IMR-90 (cell line): Measurements from ENCODE around the gene PRKG2. TPM values are rescaled to one million over a fixed set of nuclear protein-coding genes. Genes with fewer than 3 reads are reported as not detected.

Experiments used
- ATAC-seq: fragments of 200-7000 bp; cut with Tn5 transposase; 2 replicates; pipeline ENCODE4 v1.9.1; 2020; ENCODE audit warnings: low read depth, mild to moderate bottlenecking, moderate library complexity
- BruUV-seq: library from RNA; stranded (reverse); fragments of 400-500 nt; replicated peaks from 2 replicates; lab custom pipeline; 2021; lab: Mats Ljungman, UMichigan
- CTCF ChIA-PET: fragments of 300-600 bp; formaldehyde crosslinking; extraction: SDS; loops from one replicate; lab custom pipeline; 2021; ENCODE audit warnings: antibody characterized with exemption; lab: Yijun Ruan, JAX
- POLR2A ChIA-PET: fragments of 300-600 bp; sonication (Branson Sonifier 250); formaldehyde crosslinking; loops from one replicate; lab custom pipeline; 2022; ENCODE audit warnings: antibody characterized with exemption; ENCODE audit not compliant: unreplicated experiment; lab: Charles Lee
- DNase-seq: peaks from one replicate; pipeline ENCODE4 v3.0.0; 2013
- H2AFZ ChIP-seq: replicated peaks from 2 replicates; pipeline ENCODE3; 2013; ENCODE audit warnings: low read length, mild to moderate bottlenecking; ENCODE audit not compliant: poor library complexity
- H2AK5ac ChIP-seq: 2 replicates; pipeline ENCODE4 v1.6.1; 2013; ENCODE audit warnings: low read depth, low read length, inconsistent platforms
- H2AK9ac ChIP-seq: replicated peaks from 2 replicates; pipeline ENCODE3; 2013; ENCODE audit warnings: mild to moderate bottlenecking, low read depth, low read length, moderate library complexity; ENCODE audit not compliant: poor library complexity
- H2BK120ac ChIP-seq: 2 replicates; pipeline ENCODE4 v1.6.1; 2013; ENCODE audit warnings: low read depth, low read length, inconsistent platforms
- H2BK15ac ChIP-seq: 3 replicates; pipeline ENCODE4 v1.6.1; 2013; ENCODE audit warnings: low read depth, low read length, inconsistent platforms
- H2BK20ac ChIP-seq: 2 replicates; pipeline ENCODE4 v1.6.1; 2013; ENCODE audit warnings: low read depth, mild to moderate bottlenecking, inconsistent platforms, low read length, moderate library complexity
- H2BK5ac ChIP-seq: 2 replicates; pipeline ENCODE4 v1.6.1; 2013; ENCODE audit warnings: mild to moderate bottlenecking, low read depth, low read length, inconsistent platforms; ENCODE audit not compliant: poor library complexity, severe bottlenecking
- H3K14ac ChIP-seq: replicated peaks from 2 replicates; pipeline ENCODE4 v1.6.1; 2013; ENCODE audit warnings: low read depth, low read length, inconsistent platforms
- H3K18ac ChIP-seq: 2 replicates; pipeline ENCODE4 v1.6.1; 2013; ENCODE audit warnings: low read depth, low read length, control low read depth
- H3K23ac ChIP-seq: 2 replicates; pipeline ENCODE4 v1.6.1; 2013; ENCODE audit warnings: low read depth, low read length, inconsistent platforms
- H3K27ac ChIP-seq: 2 replicates; pipeline ENCODE4 v1.5.1; 2013; ENCODE audit warnings: mild to moderate bottlenecking, control low read depth, low read length; ENCODE audit not compliant: insufficient read depth
- H3K27me3 ChIP-seq: 2 replicates; pipeline ENCODE4 v1.6.1; 2013; ENCODE audit warnings: low read length; ENCODE audit not compliant: control insufficient read depth, insufficient read depth
- H3K36me3 ChIP-seq: 2 replicates; pipeline ENCODE4 v1.6.1; 2013; ENCODE audit warnings: low read length, mixed read lengths; ENCODE audit not compliant: control insufficient read depth, insufficient read depth
- H3K4ac ChIP-seq: 2 replicates; pipeline ENCODE4 v1.6.1; 2013; ENCODE audit warnings: low read depth, low read length, inconsistent platforms
- H3K4me1 ChIP-seq: 2 replicates; pipeline ENCODE4 v1.6.1; 2013; ENCODE audit warnings: low read length, mixed read lengths; ENCODE audit not compliant: control insufficient read depth, insufficient read depth
- H3K4me2 ChIP-seq: 2 replicates; pipeline ENCODE4 v1.6.1; 2013; ENCODE audit warnings: low read depth, mild to moderate bottlenecking, control low read depth, low read length, moderate library complexity
- H3K4me3 ChIP-seq: 2 replicates; pipeline ENCODE4 v1.5.1; 2013; ENCODE audit warnings: low read depth, mild to moderate bottlenecking, control low read depth, low read length, moderate library complexity; ENCODE audit not compliant: insufficient read depth
- H3K56ac ChIP-seq: 2 replicates; pipeline ENCODE4 v1.6.1; 2013; ENCODE audit warnings: low read length, inconsistent platforms; ENCODE audit not compliant: insufficient read depth; ENCODE audit errors: extremely low read depth
- H3K79me1 ChIP-seq, 2 experiments: 2 replicates each; pipeline ENCODE4 v1.6.1; 2013; ENCODE audit warnings: low read length in 2 of 2, inconsistent platforms in 1 of 2, low read depth in 1 of 2
- H3K9ac ChIP-seq: 2 replicates; pipeline ENCODE4 v1.6.1; 2013; ENCODE audit warnings: low read depth, low read length, control low read depth
- H3K9me1 ChIP-seq: 2 replicates; pipeline ENCODE4 v1.6.1; 2013; ENCODE audit warnings: low read length, inconsistent platforms; ENCODE audit not compliant: insufficient read depth
- H3K9me3 ChIP-seq: 2 replicates; pipeline ENCODE4 v1.6.1; 2013; ENCODE audit warnings: low read length; ENCODE audit not compliant: control insufficient read depth, insufficient read depth
- H4K20me1 ChIP-seq: 2 replicates; pipeline ENCODE4 v1.6.1; 2013; ENCODE audit warnings: low read length, inconsistent platforms; ENCODE audit not compliant: insufficient read depth
- H4K5ac ChIP-seq: 2 replicates; pipeline ENCODE4 v1.6.1; 2013; ENCODE audit warnings: mild to moderate bottlenecking, low read depth, low read length, control low read depth
- H4K8ac ChIP-seq, 2 experiments: 2 replicates each; pipeline ENCODE4 v1.6.1; 2013; ENCODE audit warnings: low read depth in 2 of 2, low read length in 2 of 2, control low read depth in 1 of 2, inconsistent platforms in 1 of 2
- H4K91ac ChIP-seq: 2 replicates; pipeline ENCODE4 v1.6.1; 2013; ENCODE audit warnings: low read depth, low read length, inconsistent platforms; ENCODE audit not compliant: insufficient read depth
- BHLHE40 ChIP-seq: fragments of 150-350 bp; IDR thresholded peaks from 2 replicates; pipeline ENCODE4 v1.6.1; 2016; ENCODE audit warnings: mild to moderate bottlenecking, low read depth, low read length
- CEBPB ChIP-seq: IDR thresholded peaks from 2 replicates; pipeline ENCODE4 v1.6.1; 2012; ENCODE audit warnings: low read depth, low read length, improper control_type of control experiment
- CHD1 ChIP-seq: IDR thresholded peaks from 2 replicates; pipeline ENCODE4 v1.6.1; 2012; ENCODE audit warnings: low read depth, low read length, improper control_type of control experiment
- FOS ChIP-seq: fragments of 150-350 bp; IDR thresholded peaks from 2 replicates; pipeline ENCODE4 v1.6.1; 2016; ENCODE audit warnings: low read depth, low read length
- MAFK ChIP-seq: IDR thresholded peaks from 2 replicates; pipeline ENCODE4 v1.6.1; 2012; ENCODE audit warnings: low read depth, low read length, improper control_type of control experiment
- MXI1 ChIP-seq: IDR thresholded peaks from 2 replicates; pipeline ENCODE4 v1.6.1; 2012; ENCODE audit warnings: low read depth, mild to moderate bottlenecking, low read length, moderate library complexity, borderline replicate concordance
- NFE2L2 ChIP-seq: fragments of 150-350 bp; IDR thresholded peaks from 2 replicates; pipeline ENCODE4 v1.6.1; 2016; ENCODE audit warnings: low read depth, mild to moderate bottlenecking, low read length
- POLR2A ChIP-seq: IDR thresholded peaks from 2 replicates; pipeline ENCODE4 v1.6.1; 2012; ENCODE audit warnings: mild to moderate bottlenecking, low read depth, low read length
- RAD21 ChIP-seq: IDR thresholded peaks from 2 replicates; pipeline ENCODE4 v1.6.1; 2012; ENCODE audit warnings: low read length, improper control_type of control experiment
- RCOR1 ChIP-seq: IDR thresholded peaks from 2 replicates; pipeline ENCODE4 v1.6.1; 2012; ENCODE audit warnings: mild to moderate bottlenecking, low read length, improper control_type of control experiment; ENCODE audit not compliant: insufficient replicate concordance
- RFX5 ChIP-seq: IDR thresholded peaks from 2 replicates; pipeline ENCODE4 v1.8.0; 2012; ENCODE audit warnings: low read depth, mild to moderate bottlenecking, low read length, moderate library complexity
- SMC3 ChIP-seq: fragments of 150-350 bp; IDR thresholded peaks from 2 replicates; pipeline ENCODE4 v1.6.1; 2016; ENCODE audit warnings: low read depth, mild to moderate bottlenecking, antibody characterized with exemption, low read length, moderate library complexity
- dilution Hi-C: fragments of 300-500 bp; cut with HindIII; formaldehyde crosslinking; loops from one replicate; pipeline ENCODE4 v1.14.3; 2018; ENCODE audit warnings: low sequenced_read_pairs; ENCODE audit not compliant: unreplicated experiment
- in situ Hi-C: fragments of 300-500 bp; cut with MboI; formaldehyde crosslinking; loops from 3 replicates; pipeline ENCODE4 v1.14.3; 2019; ENCODE audit warnings: low sequenced_read_pairs, inconsistent platforms, mixed read lengths
- intact Hi-C: fragments of 100-400 bp; cut with micrococcal nuclease; formaldehyde crosslinking; loops from 2 replicates; pipeline ENCODE4 v1.10.0; 2022
- polyA plus RNA-seq, 3 experiments: library from polyadenylated mRNA; depleted of rRNA; stranded (reverse); fragments of >200 nt; gene quantifications; 2 replicates each; pipeline ENCODE4 v1.2.3, GENCODE V29; 2012; ENCODE audit warnings: low replicate concordance in 1 of 3
- total RNA-seq: library from RNA; depleted of rRNA; stranded (reverse); fragments of >200 nt; gene quantifications from 2 replicates; pipeline ENCODE4 v1.2.3, GENCODE V29; 2012
- TF ChIP-seq, protein P1 (sequence below): fragments of 150-350 bp; IDR thresholded peaks from 2 replicates; pipeline ENCODE4 v1.6.1; 2017; ENCODE audit warnings: mild to moderate bottlenecking, antibody characterized with exemption, low read length, low read depth
- TF ChIP-seq, protein P2 (sequence below): fragments of 150-350 bp; IDR thresholded peaks from 2 replicates; pipeline ENCODE4 v1.6.1; 2016; ENCODE audit warnings: low read depth, mild to moderate bottlenecking, low read length, moderate library complexity, borderline replicate concordance

Gene PRKG2
- total and polyA plus RNA-seq, 2 of the 4 experiments (the other 2 are of a cell fraction): 0.44 to 2.0 TPM

DNA sequence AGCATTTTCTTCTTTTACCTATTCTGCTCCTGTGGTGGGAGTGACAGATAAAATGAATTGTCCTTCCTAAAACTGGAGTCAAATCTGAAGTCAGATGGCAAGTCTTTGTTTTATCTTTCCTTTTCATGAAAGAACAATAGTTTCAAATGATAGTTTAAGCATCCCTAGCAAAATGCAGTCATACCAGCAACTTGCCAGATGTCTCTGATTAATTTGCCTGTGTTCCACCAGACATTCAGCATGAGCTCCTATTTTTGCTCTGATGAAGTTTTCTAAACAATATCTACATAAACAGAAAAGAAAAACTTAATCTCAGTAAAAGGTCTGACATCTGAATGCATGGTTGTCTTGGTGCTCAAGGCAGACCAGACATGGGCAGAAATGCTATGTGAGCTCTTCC is 15.2 kb downstream of the PRKG2 start:
- intact Hi-C loops: no loop called here
- Histone ChIP-seq H3K9me3 (no peaks in the 10 kb centered on the region), H2AK5ac (no peak overlapping the region), H3K27ac (no peak overlapping the region), H3K27me3 (no peaks in the 10 kb centered on the region), H3K18ac (no peak overlapping the region), H4K5ac (no peak overlapping the region), H3K14ac (no peak overlapping the region), H3K4me3 (no peak overlapping the region), H3K56ac (no peak overlapping the region), H2BK20ac (no peak overlapping the region), H4K91ac (0 out of 2 replicates have a peak overlapping the region, but pooled peaks have one; percentile 24), H3K4me1 (peaks cover 6% of the 10 kb centered on the region; the same call in 1 of the 2 replicates), H3K36me3 (no peaks in the 10 kb centered on the region; the same call in 1 of the 2 replicates), H2BK5ac (no peak overlapping the region), H3K4ac (peak overlapping the region; percentile 35; the same call in 1 of the 2 replicates), H4K8ac (no peak overlapping the region), H3K9ac (no peak overlapping the region), H2BK15ac (peak overlapping the region; percentile 59; the same call in 2 of the 3 replicates), H2AK9ac (no peak overlapping the region), H3K23ac (no peak overlapping the region), H2BK120ac (0 out of 2 replicates have a peak overlapping the region, but pooled peaks have one; percentile 37), H2AFZ (no peak overlapping the region), H3K4me2 (no peak overlapping the region), H3K79me1 (peaks cover 0 to 7% of the 10 kb centered on the region in 2 experiments; a peak in 2 of 4 replicates), H4K20me1 (no peaks in the 10 kb centered on the region), H3K9me1 (peaks cover 7% of the 10 kb centered on the region)
- DNase-seq (no peak), ATAC-seq (peak; percentile 28)
- no TSS peak for BruUV-seq
- dilution Hi-C loops: no loop called here
- ChIA-PET CTCF (interaction anchor here (0.6 kb wide), 1 partner anchor 10 kb away, joined by 3 read pairs; no protein-coding TSS in a partner anchor), POLR2A (no interaction called here)
- in situ Hi-C loops: no loop called here
- no peak for TF ChIP-seq BHLHE40
- no peak for TF ChIP-seq MAFK
- TF ChIP-seq, protein P1, sequence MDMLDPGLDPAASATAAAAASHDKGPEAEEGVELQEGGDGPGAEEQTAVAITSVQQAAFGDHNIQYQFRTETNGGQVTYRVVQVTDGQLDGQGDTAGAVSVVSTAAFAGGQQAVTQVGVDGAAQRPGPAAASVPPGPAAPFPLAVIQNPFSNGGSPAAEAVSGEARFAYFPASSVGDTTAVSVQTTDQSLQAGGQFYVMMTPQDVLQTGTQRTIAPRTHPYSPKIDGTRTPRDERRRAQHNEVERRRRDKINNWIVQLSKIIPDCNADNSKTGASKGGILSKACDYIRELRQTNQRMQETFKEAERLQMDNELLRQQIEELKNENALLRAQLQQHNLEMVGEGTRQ: no peak
- TF ChIP-seq CHD1: no peak
- no peak for TF ChIP-seq MXI1
- no peak for TF ChIP-seq FOS
- TF ChIP-seq CEBPB: no peak
- no peak for TF ChIP-seq RFX5
- no peak for TF ChIP-seq POLR2A
- no peak for TF ChIP-seq RCOR1
- TF ChIP-seq SMC3: no peak
- TF ChIP-seq NFE2L2: no peak
- TF ChIP-seq, protein P2, sequence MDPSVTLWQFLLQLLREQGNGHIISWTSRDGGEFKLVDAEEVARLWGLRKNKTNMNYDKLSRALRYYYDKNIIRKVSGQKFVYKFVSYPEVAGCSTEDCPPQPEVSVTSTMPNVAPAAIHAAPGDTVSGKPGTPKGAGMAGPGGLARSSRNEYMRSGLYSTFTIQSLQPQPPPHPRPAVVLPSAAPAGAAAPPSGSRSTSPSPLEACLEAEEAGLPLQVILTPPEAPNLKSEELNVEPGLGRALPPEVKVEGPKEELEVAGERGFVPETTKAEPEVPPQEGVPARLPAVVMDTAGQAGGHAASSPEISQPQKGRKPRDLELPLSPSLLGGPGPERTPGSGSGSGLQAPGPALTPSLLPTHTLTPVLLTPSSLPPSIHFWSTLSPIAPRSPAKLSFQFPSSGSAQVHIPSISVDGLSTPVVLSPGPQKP: no peak
- no peak for TF ChIP-seq RAD21
